BE2C (cell line): ENCODE results near the gene GOLGA2.
"Not testable (repeated sequence)": the region's sequence is repeated elsewhere in the genome, so short reads cannot be mapped to it uniquely, and the experiment has no call there.

Source experiments
- DNase-seq: peaks from one replicate; pipeline ENCODE4 v3.0.0-alpha.2; 2020
- H3K27me3 ChIP-seq: fragments of 250-450 bp; sonication (Bioruptor Pico); 2 replicates; pipeline ENCODE4 v1.5.1; 2020; ENCODE audit warnings: mild to moderate bottlenecking
- H3K36me3 ChIP-seq: fragments of 250-450 bp; sonication (Bioruptor Pico); 2 replicates; pipeline ENCODE4 v1.5.1; 2020; ENCODE audit warnings: mild to moderate bottlenecking
- H3K4me1 ChIP-seq: fragments of 250-450 bp; sonication (Bioruptor Pico); 2 replicates; pipeline ENCODE4 v1.5.1; 2020
- H3K4me3 ChIP-seq: 2 replicates; pipeline ENCODE4 v1.5.1; 2011; ENCODE audit warnings: low read depth, low read length
- H3K9me3 ChIP-seq: fragments of 250-450 bp; sonication (Bioruptor Pico); 2 replicates; pipeline ENCODE4 v1.5.1; 2020
- TF ChIP-seq, protein P1 (sequence below): IDR thresholded peaks from 2 replicates; pipeline ENCODE4 v1.5.1; 2012; ENCODE audit warnings: mild to moderate bottlenecking, low read depth, low read length

The GOLGA2 gene

DNA sequence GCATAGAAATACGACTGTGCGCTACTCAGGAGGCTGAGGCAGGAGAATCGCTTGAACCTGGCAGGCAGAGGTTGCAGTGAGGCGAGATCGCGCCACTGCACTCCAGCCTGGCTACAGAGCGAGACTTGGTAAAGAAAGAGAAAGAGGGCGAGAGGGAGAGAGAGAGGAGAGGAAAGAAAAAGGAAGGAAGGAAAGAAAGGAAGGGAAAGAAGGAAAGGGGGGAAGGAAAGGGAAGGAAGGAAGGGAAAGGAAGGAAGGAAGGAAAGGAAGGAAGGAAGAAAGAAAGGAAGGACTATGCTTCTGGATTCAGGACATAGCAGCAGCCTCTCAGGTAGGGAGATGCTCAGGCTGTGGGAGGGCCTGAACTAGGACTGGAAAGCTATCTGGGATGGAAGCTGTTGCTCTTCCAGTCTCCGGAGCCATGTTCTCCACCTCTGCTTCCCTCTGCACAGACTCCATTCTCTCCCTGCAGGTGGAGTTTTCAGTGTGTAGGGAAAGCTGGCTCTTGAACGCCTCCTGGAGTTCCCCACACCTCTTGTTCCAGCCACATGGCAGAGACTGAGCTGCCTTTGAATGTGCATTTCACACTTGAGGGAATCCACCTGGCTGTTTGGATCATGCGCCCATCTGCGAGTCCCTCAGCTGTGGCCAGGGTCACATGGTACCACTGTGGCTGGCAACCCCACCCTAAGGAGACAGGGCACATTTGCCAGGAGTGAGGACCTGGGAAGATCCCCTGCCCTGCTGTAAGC lies 9.4 kb upstream of the GOLGA2 start:
- TF ChIP-seq, protein P1, sequence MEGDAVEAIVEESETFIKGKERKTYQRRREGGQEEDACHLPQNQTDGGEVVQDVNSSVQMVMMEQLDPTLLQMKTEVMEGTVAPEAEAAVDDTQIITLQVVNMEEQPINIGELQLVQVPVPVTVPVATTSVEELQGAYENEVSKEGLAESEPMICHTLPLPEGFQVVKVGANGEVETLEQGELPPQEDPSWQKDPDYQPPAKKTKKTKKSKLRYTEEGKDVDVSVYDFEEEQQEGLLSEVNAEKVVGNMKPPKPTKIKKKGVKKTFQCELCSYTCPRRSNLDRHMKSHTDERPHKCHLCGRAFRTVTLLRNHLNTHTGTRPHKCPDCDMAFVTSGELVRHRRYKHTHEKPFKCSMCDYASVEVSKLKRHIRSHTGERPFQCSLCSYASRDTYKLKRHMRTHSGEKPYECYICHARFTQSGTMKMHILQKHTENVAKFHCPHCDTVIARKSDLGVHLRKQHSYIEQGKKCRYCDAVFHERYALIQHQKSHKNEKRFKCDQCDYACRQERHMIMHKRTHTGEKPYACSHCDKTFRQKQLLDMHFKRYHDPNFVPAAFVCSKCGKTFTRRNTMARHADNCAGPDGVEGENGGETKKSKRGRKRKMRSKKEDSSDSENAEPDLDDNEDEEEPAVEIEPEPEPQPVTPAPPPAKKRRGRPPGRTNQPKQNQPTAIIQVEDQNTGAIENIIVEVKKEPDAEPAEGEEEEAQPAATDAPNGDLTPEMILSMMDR, result no peak
- H3K4me1 ChIP-seq, result no peaks in the 10 kb centered on the region
- no peaks in the 10 kb centered on the region for H3K9me3 ChIP-seq
- no peak overlapping the region for H3K4me3 ChIP-seq
- no peaks in the 10 kb centered on the region for H3K27me3 ChIP-seq
- no peaks in the 10 kb centered on the region for H3K36me3 ChIP-seq
- no peak for DNase-seq

DNA sequence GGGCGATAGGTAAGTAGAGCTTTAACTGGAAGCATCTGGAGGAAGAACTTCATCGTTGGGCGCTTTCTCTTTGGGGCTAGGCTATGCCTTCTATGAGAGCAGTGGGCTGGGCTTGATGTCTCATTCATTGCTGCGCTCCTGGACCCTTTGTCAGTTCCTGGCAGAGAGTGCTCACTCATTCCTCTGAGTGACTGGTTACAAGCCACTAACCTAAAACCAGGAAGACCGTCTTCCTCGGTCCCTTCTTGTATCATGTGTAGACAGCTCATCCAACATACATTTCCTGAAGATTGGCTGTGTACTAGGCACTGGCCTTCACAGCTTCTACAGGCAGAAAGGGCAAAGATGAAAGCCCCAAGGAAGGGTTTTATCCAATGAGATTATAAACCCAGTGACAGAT lies 6.7 kb upstream of the GOLGA2 start:
- no peak for DNase-seq
- H3K27me3 ChIP-seq, result no peaks in the 10 kb centered on the region
- H3K4me3 ChIP-seq, result no peak overlapping the region
- TF ChIP-seq, protein P1, result no peak
- H3K4me1 ChIP-seq, result no peaks in the 10 kb centered on the region
- no peaks in the 10 kb centered on the region for H3K36me3 ChIP-seq
- H3K9me3 ChIP-seq, result no peaks in the 10 kb centered on the region

DNA sequence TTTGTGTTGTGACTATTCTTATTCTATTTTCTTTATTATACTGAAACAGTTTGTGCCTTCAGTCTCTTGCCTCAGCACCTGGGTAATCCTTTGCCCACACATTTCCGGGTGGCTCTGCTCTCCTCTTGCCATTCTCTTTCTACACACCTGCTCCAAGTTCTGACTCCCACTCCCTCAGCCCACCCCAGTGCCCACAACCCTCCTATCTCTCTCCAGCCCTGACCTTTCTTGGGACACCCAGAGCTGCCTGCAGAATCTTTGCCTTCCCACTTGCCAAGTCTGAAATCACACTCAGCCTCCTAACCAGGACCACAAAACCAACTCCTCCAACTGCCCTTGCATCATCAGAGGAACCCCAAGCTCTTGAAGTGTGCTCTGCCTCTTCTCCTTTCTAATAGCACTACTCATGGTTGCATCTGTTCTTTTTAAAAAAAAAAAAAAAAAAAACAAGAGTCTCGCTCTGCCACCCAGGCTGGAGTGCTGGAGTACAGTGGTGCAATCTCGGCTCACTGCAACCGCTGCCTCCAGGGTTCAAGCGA lies 4.3 kb upstream of the GOLGA2 start:
- Histone ChIP-seq H3K4me1 (no peaks in the 10 kb centered on the region), H3K4me3 (no peak overlapping the region), H3K36me3 (no peaks in the 10 kb centered on the region), H3K27me3 (no peaks in the 10 kb centered on the region), H3K9me3 (no peaks in the 10 kb centered on the region)
- TF ChIP-seq, protein P1, result no peak
- DNase-seq, result no peak

DNA sequence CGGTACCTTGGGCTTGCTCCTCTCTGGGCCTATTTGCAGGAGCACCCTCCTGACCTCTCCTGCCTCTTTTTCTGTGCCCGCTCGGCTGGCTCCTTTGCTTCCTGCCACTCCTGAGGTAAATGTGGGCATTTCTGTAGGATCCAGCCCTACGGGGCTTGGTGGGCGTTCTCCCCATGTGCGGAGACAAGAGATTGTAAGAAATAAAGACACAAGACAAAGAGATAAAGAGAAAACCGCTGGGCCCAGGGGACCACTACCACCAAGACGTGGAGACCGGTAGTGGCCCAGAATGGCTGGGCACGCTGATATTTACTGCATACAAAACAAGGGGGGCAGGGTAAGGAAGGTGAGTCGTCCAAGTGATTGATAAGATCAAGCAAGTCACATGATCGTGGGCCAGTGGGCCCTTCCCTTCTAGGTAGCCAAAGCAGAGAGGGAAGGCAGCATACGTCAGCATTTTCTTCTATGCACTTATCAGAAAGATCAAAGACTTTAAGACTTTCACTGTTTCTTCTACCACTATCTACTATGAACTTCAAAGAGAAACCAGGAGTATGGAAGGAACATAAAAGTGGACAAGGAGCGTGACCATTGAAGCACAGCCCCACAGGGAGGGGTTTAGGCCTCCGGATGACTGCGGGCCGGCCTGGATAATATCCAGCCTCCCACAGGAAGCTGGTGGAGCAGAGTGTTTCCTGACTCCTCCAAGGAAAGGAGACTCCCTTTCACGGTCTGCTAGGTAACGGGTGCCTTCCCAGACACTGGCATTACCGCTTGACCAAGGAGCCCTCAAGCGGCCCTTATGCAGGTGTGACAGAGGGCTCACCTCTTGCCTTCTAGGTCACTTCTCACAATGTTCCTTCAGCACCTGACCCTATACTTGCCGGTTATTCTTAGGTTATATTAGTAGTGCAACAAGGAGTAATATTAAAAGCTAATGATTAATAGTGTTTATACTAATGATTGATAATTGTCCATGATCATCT lies 3.6 kb upstream of the GOLGA2 start:
- H3K4me1 ChIP-seq, H3K9me3 ChIP-seq, H3K27me3 ChIP-seq, H3K36me3 ChIP-seq, H3K4me3 ChIP-seq, DNase-seq: not testable (repeated sequence)

DNA sequence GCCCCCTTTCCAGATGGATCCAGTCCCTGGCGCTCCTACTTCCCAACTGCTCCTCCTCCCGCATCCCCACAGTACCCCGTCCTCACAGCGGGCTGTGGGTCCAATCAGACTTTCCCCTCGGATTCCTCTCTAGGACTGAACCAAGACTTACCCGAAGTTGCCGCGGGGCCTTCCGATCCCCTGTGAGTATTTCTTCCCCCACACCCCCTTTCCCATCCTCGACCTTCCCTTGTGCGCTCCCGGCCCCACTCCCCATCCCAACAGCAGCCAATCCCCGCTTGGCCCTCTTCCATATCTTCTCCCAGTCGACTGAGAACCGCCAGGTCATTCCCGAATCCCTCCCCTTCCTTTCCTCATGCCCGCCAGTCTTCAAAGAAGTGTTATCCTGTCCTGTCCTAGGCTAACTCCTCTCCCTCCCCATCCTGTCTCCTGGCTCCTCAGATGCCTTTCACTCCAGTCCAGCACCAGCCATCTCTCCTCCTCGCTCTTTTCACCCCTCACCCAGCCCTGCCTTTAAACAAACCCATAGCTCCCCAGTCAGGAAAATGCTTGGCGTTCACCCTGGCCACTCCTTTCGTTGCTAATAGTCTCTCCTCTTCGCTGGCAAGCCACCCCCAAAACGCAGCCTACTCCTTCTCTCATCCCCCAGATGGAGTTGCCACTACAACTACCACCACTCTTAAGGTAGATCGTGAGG lies 915 bp upstream of the GOLGA2 start:
- Histone ChIP-seq H3K36me3 (no peaks in the 10 kb centered on the region), H3K27me3 (no peaks in the 10 kb centered on the region), H3K9me3 (no peaks in the 10 kb centered on the region), H3K4me1 (no peaks in the 10 kb centered on the region), H3K4me3 (peak overlapping the region; percentile 90)
- peak; percentile 39 for DNase-seq
- TF ChIP-seq, protein P1, result no peak

GRCh38 chr9:128276008-128276573 lies 284 bp upstream of the GOLGA2 start, which contains the start of gene SWI5:
Gene SWI5 (plus strand): TSS chr9:128276276.
- peak within 1 kb of the TSS; percentile 90 for H3K4me3 ChIP-seq
- no peaks in the 10 kb centered on the region for H3K27me3 ChIP-seq
- no peaks in the 10 kb centered on the region for H3K4me1 ChIP-seq
- DNase-seq, result peak; percentile 100
- H3K9me3 ChIP-seq, result no peaks in the 10 kb centered on the region
- TF ChIP-seq, protein P1, result no peak
- no peaks in the 10 kb centered on the region for H3K36me3 ChIP-seq
